ENCODE data around the gene KCTD7.
"Not testable (repeated sequence)": the region's sequence is repeated elsewhere in the genome, so short reads cannot be mapped to it uniquely, and the experiment has no call there.

The KCTD7 gene

GRCh38 chr7:66590302-66591057 is 38.2 kb upstream of the KCTD7 start:
- TF ChIP-seq ZFP3 (CRISPR knock-in tag; IDR thresholded peaks at IDR 0.05) = 0 out of 2 replicates have a peak, but pooled peaks have one; percentile 21
- peak; percentile 21 for ATAC-seq

- ATAC-seq = peak; percentile 54
Observed at GRCh38 chr7:66591058-66591798, 37.5 kb upstream of the KCTD7 start.

GRCh38 chr7:66591799-66592596 is 36.7 kb upstream of the KCTD7 start:
- ATAC-seq = peak; percentile 95
- TF ChIP-seq OSR1 (CRISPR knock-in tag; IDR thresholded peaks at IDR 0.05) (no peak), PATZ1 (CRISPR knock-in tag; IDR thresholded peaks at IDR 0.05; ENCODE audit: borderline replicate concordance) (peak; percentile 71; the same call in 1 of the 2 replicates), TCF4 (CRISPR knock-in tag; IDR thresholded peaks at IDR 0.05; ENCODE audit: borderline replicate concordance) (no peak), GLIS3 (CRISPR knock-in tag; IDR thresholded peaks at IDR 0.05) (0 out of 2 replicates have a peak, but pooled peaks have one; percentile 49), ZFP3 (CRISPR knock-in tag; IDR thresholded peaks at IDR 0.05) (no peak), ZC3H10 (CRISPR knock-in tag; IDR thresholded peaks at IDR 0.05) (no peak), BACH2 (CRISPR knock-in tag; IDR thresholded peaks at IDR 0.05; ENCODE audit: borderline replicate concordance) (no peak), ZNF8 (CRISPR knock-in tag; IDR thresholded peaks at IDR 0.05) (no peak)

GRCh38 chr7:66592597-66593146 is 36.0 kb upstream of the KCTD7 start:
- ATAC-seq = peak; percentile 1

GRCh38 chr7:66594082-66594481 is 34.6 kb upstream of the KCTD7 start:
- ATAC-seq = not testable (repeated sequence)

- ATAC-seq = no peak
- TF ChIP-seq POU6F1 (CRISPR knock-in tag; IDR thresholded peaks at IDR 0.05; ENCODE audit: borderline replicate concordance, low read depth) = no peak
- TF ChIP-seq RARB (CRISPR knock-in tag; IDR thresholded peaks at IDR 0.05) = no peak
- no peak for TF ChIP-seq TOX (CRISPR knock-in tag; IDR thresholded peaks at IDR 0.05; ENCODE audit: borderline replicate concordance)
- no peak for TF ChIP-seq ZNF8 (CRISPR knock-in tag; IDR thresholded peaks at IDR 0.05)
- TF ChIP-seq ZNF565 (CRISPR knock-in tag; conservative IDR thresholded peaks at IDR 0.05; ENCODE audit: low read depth) = no peak
- TF ChIP-seq SNAI2 (CRISPR knock-in tag; IDR thresholded peaks at IDR 0.05) = no peak
- TF ChIP-seq ZC3H10 (CRISPR knock-in tag; IDR thresholded peaks at IDR 0.05) = no peak
- TF ChIP-seq PATZ1 (CRISPR knock-in tag; IDR thresholded peaks at IDR 0.05; ENCODE audit: borderline replicate concordance) = no peak
- no peak for TF ChIP-seq CSDC2 (CRISPR knock-in tag; IDR thresholded peaks at IDR 0.05)
- TF ChIP-seq CSRNP3 (CRISPR knock-in tag; IDR thresholded peaks at IDR 0.05) = no peak
- no peak for TF ChIP-seq TSHZ2 (CRISPR knock-in tag; IDR thresholded peaks at IDR 0.05)
- TF ChIP-seq BACH2 (CRISPR knock-in tag; IDR thresholded peaks at IDR 0.05; ENCODE audit: borderline replicate concordance) = no peak
- TF ChIP-seq TCF4 (CRISPR knock-in tag; IDR thresholded peaks at IDR 0.05; ENCODE audit: borderline replicate concordance) = no peak
- TF ChIP-seq ZFP30 (CRISPR knock-in tag; IDR thresholded peaks at IDR 0.05) = no peak
- no peak for TF ChIP-seq ARNTL (CRISPR knock-in tag; IDR thresholded peaks at IDR 0.05; ENCODE audit: borderline replicate concordance, low read depth)
- no peak for TF ChIP-seq ISL1 (CRISPR knock-in tag; IDR thresholded peaks at IDR 0.05)
Observed at GRCh38 chr7:66597461-66597860, 31.2 kb upstream of the KCTD7 start.

All from SK-N-SH treated with all-trans-retinoic acid at 6 μM for 48 hours (cell line).